ENCODE results near the gene HARBI1. TPM values are rescaled to one million over a fixed set of nuclear protein-coding genes. Genes with fewer than 3 reads are reported as not detected.

The HARBI1 gene
- total and polyA plus RNA-seq, 2 experiments from 2014 or later, result 4.4 to 6.5 TPM

- Histone ChIP-seq H3K4me2 (no peak overlapping the region), H3K27me3 (no peaks in the 10 kb centered on the region), H3K27ac (no peak overlapping the region), H3K9me2 (replicated peaks; ENCODE audit: insufficient read depth) (no peaks in the 10 kb centered on the region), H4K20me1 (ENCODE audit: insufficient read depth, poor library complexity, severe bottlenecking) (no peaks in the 10 kb centered on the region), H3K4me3 (no peak overlapping the region), H3K4me1 (ENCODE audit: insufficient read depth) (peaks cover 8% of the 10 kb centered on the region), H3K9me3 (ENCODE audit: low read depth) (no peaks in the 10 kb centered on the region), H3K79me2 (peaks cover 33% of the 10 kb centered on the region), H2AFZ (no peak overlapping the region), H3K36me3 (replicated peaks; ENCODE audit: insufficient read depth, low read depth) (no peaks in the 10 kb centered on the region)
- DNase-seq (ENCODE audit: low spot score), result no peak
- WGBS (ENCODE audit: low lambda C conversion rate, missing lambda C conversion rate), result 96% methylated on average over 8 of the region's 8 CpGs
- TF ChIP-seq EZH2 (IDR thresholded peaks at IDR 0.05; ENCODE audit: borderline replicate concordance), result no peak
- no peak for TF ChIP-seq CTCF (IDR thresholded peaks at IDR 0.05; ENCODE audit: poor library complexity)
- no peak for TF ChIP-seq EZH2phosphoT487 (IDR thresholded peaks at IDR 0.05; ENCODE audit: low read depth, severe bottlenecking, unreplicated experiment)
Measured at GRCh38 chr11:46642627-46643335, 25.8 kb upstream of the HARBI1 start.

GRCh38 chr11:46641639-46642038, 24.6 kb upstream of the HARBI1 start:
- peaks cover 8% of the 10 kb centered on the region for H3K4me1 ChIP-seq (ENCODE audit: insufficient read depth)
- peaks cover 42% of the 10 kb centered on the region for H3K79me2 ChIP-seq
- no peaks in the 10 kb centered on the region for H3K36me3 ChIP-seq (replicated peaks; ENCODE audit: insufficient read depth, low read depth)
- DNase-seq (ENCODE audit: low spot score), result no peak
- H3K27ac ChIP-seq, result no peak overlapping the region
- 95% methylated on average over 3 of the region's 3 CpGs for WGBS (ENCODE audit: low lambda C conversion rate, missing lambda C conversion rate)
- no peaks in the 10 kb centered on the region for H3K27me3 ChIP-seq
- no peaks in the 10 kb centered on the region for H3K9me3 ChIP-seq (ENCODE audit: low read depth)
- no peak overlapping the region for H3K4me3 ChIP-seq
- no peak for TF ChIP-seq CTCF (IDR thresholded peaks at IDR 0.05; ENCODE audit: poor library complexity)
- TF ChIP-seq EZH2phosphoT487 (IDR thresholded peaks at IDR 0.05; ENCODE audit: low read depth, severe bottlenecking, unreplicated experiment), result no peak
- TF ChIP-seq EZH2 (IDR thresholded peaks at IDR 0.05; ENCODE audit: borderline replicate concordance), result no peak
- H2AFZ ChIP-seq, result no peak overlapping the region
- H3K4me2 ChIP-seq, result no peak overlapping the region
- H4K20me1 ChIP-seq (ENCODE audit: insufficient read depth, poor library complexity, severe bottlenecking), result no peaks in the 10 kb centered on the region
- no peaks in the 10 kb centered on the region for H3K9me2 ChIP-seq (replicated peaks; ENCODE audit: insufficient read depth)

- no peaks in the 10 kb centered on the region for H4K20me1 ChIP-seq (ENCODE audit: insufficient read depth, poor library complexity, severe bottlenecking)
- no peak overlapping the region for H2AFZ ChIP-seq
- no peaks in the 10 kb centered on the region for H3K36me3 ChIP-seq (replicated peaks; ENCODE audit: insufficient read depth, low read depth)
- WGBS (ENCODE audit: low lambda C conversion rate, missing lambda C conversion rate), result 92% methylated on average over 6 of the region's 6 CpGs
- H3K27me3 ChIP-seq, result no peaks in the 10 kb centered on the region
- peaks cover 43% of the 10 kb centered on the region for H3K79me2 ChIP-seq
- no peaks in the 10 kb centered on the region for H3K9me2 ChIP-seq (replicated peaks; ENCODE audit: insufficient read depth)
- peak overlapping the region; percentile 46 for H3K4me2 ChIP-seq
- H3K9me3 ChIP-seq (ENCODE audit: low read depth), result no peaks in the 10 kb centered on the region
- no peak overlapping the region for H3K4me3 ChIP-seq
- peaks cover 8% of the 10 kb centered on the region for H3K4me1 ChIP-seq (ENCODE audit: insufficient read depth)
- DNase-seq (ENCODE audit: low spot score), result peak; percentile 23
- peak overlapping the region; percentile 84 for H3K27ac ChIP-seq
- no peak for TF ChIP-seq CTCF (IDR thresholded peaks at IDR 0.05; ENCODE audit: poor library complexity)
- TF ChIP-seq EZH2phosphoT487 (IDR thresholded peaks at IDR 0.05; ENCODE audit: low read depth, severe bottlenecking, unreplicated experiment), result no peak
- TF ChIP-seq EZH2 (IDR thresholded peaks at IDR 0.05; ENCODE audit: borderline replicate concordance), result no peak
Measured at GRCh38 chr11:46640036-46640788, 23.2 kb upstream of the HARBI1 start.
